Cardiac fibroblast (primary cell): ENCODE measurements around the gene MYH15.

ENCODE experiments used
- DNase-seq, 2 donors: peaks; one replicate each; pipeline versions ENCODE4 v3.0.0 to v3.0.0-alpha.2; 2010; ENCODE audit warnings: low read depth in 2 of 2
- H3K4me3 ChIP-seq, 2 donors: replicated peaks in 1 of 2; 1 replicate in 1 of 2; 2 replicates in 1 of 2; pipeline ENCODE4 v1.5.1; 2011; ENCODE audit warnings: low read depth in 2 of 2, low read length in 2 of 2, mild to moderate bottlenecking in 2 of 2, moderate library complexity in 1 of 2
- TF ChIP-seq, protein P1 (sequence below): IDR thresholded peaks from one replicate; pipeline ENCODE4 v1.5.1; 2011; ENCODE audit warnings: low read depth, mild to moderate bottlenecking, low read length, inconsistent platforms

Gene MYH15

DNA sequence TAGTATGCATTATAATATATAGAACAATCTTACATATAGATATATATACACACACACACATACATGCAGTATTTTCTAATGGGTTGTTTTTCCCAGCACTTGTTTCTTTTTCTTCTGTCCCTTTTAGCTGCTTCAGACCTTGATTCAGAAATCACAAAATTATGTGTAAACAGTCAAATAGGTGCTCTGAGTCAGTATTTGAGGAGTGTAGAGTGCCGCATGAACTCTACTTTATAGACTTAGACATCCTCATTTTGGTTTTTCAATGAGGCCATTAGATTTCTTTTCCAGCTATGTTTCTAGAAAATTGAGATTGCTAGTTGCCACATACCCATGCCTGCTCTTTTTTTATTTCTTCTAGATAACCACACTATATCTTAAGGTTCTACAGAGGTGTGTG, 155.8 kb downstream of the MYH15 start:
- TF ChIP-seq, protein P1, sequence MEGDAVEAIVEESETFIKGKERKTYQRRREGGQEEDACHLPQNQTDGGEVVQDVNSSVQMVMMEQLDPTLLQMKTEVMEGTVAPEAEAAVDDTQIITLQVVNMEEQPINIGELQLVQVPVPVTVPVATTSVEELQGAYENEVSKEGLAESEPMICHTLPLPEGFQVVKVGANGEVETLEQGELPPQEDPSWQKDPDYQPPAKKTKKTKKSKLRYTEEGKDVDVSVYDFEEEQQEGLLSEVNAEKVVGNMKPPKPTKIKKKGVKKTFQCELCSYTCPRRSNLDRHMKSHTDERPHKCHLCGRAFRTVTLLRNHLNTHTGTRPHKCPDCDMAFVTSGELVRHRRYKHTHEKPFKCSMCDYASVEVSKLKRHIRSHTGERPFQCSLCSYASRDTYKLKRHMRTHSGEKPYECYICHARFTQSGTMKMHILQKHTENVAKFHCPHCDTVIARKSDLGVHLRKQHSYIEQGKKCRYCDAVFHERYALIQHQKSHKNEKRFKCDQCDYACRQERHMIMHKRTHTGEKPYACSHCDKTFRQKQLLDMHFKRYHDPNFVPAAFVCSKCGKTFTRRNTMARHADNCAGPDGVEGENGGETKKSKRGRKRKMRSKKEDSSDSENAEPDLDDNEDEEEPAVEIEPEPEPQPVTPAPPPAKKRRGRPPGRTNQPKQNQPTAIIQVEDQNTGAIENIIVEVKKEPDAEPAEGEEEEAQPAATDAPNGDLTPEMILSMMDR, result no peak
- no peak for DNase-seq
- no peak overlapping the region for H3K4me3 ChIP-seq

DNA sequence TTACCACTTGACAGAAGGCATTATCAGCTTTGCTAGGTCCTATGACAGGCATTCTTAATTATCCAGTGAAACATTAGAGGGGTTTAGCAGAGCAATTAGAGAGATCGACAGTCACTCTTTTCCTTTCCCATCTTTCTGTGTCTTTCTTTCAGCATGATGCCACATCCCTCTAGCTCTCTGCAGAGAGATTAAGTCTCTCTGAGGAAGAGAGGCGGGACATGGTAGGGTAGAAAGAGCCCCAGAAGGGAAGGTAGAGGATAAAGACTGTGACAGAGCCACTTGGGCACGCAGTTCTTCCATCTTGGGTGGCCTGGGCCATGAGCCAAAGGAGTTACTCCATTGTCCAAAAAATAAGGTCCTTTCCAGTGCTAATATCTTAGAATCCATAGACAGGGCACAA, 158.2 kb downstream of the MYH15 start:
- DNase-seq, result no peak
- no peak overlapping the region for H3K4me3 ChIP-seq
- TF ChIP-seq, protein P1, result no peak

DNA sequence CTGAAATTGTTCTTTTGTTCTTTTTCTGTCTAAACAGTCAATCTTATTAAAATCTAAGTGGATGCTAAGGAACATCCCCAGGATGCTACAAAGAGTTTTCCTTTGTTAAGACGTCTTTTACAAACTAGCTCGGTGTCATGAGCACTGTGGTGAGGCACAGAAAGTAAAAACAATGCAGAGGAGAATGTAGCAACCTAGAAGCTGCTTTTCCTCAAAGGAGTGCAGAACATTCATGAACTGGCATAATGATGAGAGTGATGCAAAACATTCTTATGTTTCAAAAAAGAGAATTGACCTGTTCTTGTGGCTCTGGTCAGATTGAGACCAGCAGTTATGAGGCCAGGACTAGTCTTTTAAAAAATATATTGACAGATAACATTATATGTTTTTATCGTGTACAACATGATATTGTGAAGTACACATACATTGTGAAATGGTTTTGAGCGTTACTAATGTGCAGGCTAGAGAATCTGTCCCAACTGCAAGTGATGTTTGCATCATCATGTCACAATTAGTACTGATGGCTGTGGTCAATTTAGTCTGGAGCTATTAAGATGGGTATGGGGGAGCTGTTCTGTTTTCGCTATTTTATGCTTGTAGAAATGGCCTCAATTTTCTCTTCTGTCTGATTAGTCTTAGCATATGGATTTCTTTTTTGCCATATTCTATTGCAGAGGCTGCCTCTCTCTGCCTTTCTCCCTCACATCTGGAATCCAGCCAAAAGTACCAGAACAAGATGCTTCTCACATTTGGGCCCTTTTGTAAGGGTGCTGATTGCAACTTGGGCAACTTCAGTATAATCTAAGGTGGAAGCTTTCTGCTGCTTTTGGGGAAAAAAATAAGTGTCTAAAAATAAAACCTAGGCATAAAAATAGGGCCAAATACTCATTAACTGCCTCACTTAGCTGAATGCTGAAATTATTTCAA, 163.8 kb downstream of the MYH15 start:
- peak in 1 of 2 donors; percentile 19 for DNase-seq
- no peak overlapping the region for H3K4me3 ChIP-seq
- TF ChIP-seq, protein P1, result no peak

DNA sequence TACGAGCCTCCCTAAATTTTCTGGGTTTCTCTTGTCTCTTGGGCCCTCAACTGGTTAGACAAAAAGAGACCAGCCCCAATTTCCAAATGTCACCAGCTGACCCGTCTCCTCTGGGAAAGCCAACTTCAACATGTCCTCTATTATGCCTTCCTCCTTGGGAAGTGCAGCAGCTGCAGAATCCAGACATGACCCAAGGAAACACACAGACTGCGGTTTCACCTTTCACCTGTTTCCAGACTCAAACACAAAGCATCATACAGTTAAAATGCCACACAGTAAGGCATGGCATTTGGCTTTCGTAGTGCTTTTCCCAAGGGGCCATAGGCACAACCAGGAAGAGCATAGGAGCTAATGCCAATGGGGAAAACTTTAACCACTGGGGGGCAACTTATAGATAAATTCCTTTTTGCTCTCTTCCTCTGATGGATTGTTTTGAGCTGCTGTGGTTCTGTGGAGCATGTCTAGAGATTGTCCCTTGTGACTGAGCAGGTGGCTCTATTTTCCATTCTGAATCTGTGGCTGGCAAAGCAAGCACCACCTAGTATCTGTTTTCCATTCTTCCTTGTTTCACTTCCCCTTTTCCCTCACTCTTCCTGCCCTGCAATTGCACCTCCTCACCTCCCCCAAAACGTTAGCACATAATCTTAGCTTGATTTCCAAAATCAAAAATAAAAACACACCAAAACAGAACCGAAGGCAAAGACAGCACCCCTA, 164.7 kb downstream of the MYH15 start:
- no peak overlapping the region for H3K4me3 ChIP-seq
- no peak for DNase-seq
- TF ChIP-seq, protein P1, result no peak

DNA sequence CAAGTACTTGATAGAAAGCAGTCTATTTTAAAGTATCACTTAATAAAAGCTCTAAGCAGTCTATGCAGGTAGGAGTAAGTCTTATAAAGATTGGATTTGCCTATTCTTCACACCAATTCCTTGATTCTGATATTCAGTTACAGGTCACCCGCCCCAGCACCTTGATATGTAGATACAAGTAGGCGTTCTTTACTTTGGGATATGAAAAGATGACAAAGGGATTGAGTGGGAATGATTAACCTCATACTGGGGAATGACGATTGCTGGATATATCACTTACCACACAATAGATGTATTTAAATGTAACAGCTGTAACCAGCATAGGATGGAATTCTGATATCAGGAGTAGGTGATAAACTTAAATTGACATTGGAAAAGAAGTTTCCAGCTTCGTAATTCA, 166.9 kb downstream of the MYH15 start:
- H3K4me3 ChIP-seq, result no peak overlapping the region
- TF ChIP-seq, protein P1, result no peak
- no peak for DNase-seq

DNA sequence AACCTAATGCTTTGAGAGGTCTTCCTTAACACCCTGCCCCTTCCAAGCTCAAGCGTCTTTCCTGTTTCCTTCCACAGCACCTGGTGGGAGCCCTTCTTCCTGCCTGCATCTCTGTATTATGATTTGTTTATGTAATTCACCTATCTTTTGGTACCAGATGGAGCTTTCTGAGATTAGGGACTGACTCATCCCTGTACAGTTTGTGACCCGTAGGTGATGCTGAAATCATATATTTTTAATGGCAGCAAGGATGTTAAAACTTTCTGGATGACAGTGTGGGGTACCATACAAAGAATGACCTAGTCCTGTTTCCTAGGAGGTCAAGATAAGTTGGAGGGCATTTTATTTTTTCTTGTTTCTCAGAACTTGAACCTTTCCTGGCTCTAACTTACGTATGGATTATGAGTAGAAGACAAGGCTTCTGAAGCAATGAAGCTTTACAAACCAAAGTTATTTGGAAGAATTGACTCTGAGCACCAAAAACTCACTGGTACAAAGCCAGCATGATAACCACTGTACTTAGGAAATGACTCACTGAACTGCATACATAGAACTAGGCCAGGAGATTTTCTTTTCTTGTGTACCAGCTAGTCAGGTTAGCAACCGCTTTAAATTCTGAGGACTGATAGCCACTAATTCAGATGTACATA, 167.4 kb downstream of the MYH15 start:
- TF ChIP-seq, protein P1, result no peak
- peak; percentile 56 to 71 for DNase-seq
- no peak overlapping the region for H3K4me3 ChIP-seq
